ENCODE results near the gene FGF14.

Gene FGF14

DNA sequence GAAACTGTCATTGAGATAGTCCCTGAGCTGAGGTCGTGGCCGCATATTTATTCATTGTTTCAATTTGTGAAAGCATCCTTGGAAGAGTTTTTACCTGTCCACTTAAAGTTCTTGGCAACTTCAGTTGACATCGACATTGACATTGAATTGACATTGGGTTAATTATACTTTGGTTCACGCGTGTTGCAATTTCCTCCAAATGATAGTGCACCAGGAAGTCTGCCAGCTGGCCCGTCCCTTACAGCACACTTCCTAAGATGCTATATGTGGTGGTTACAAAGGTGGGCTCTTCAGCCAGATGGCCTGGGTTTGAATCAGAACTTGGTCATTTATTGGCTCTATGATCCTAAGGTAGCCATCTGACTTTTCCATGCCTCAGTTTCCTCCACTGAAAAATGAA, 176.0 kb downstream of the FGF14 start:
- no peaks in the 10 kb centered on the region for H3K4me1 Mint-ChIP-seq
- no peak overlapping the region for H3K27ac Mint-ChIP-seq
- DNase-seq (no peak), ATAC-seq (no peak)
- no peak overlapping the region for H3K4me3 Mint-ChIP-seq
- peaks cover 0 to 7% of the 10 kb centered on the region in 2 donors for H3K9me3 Mint-ChIP-seq
- H3K27me3 Mint-ChIP-seq, result peaks cover 10% of the 10 kb centered on the region

DNA sequence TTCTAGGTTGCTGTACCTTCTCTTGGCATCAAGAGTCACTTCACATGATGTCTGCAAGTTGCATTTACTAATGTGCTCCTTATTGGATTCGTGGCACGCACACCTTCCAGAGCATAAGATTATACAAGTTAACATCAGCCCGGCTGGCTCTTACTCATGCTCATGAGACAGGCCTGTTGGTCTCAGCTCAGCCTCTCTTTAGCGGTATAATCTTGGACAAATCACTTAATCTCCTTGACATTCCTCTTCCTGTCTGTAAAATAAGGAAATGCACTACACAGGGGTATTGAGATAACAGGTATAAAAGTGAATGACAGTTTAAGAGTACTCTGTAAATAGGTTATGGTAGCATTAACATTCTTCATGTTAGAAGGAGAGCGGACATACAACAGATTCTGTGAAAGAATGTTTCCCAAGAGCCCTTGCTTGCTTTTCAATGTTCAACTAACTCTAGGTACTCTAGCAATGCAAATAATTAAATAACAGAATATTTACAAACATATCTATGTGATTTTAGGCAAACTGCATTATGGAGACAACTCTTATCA, 181.1 kb downstream of the FGF14 start:
- no peaks in the 10 kb centered on the region for H3K4me1 Mint-ChIP-seq
- no peaks in the 10 kb centered on the region for H3K9me3 Mint-ChIP-seq
- ATAC-seq, result no peak
- no peak for DNase-seq
- H3K27ac Mint-ChIP-seq, result no peak overlapping the region
- no peak overlapping the region for H3K4me3 Mint-ChIP-seq
- no peaks in the 10 kb centered on the region for H3K27me3 Mint-ChIP-seq

DNA sequence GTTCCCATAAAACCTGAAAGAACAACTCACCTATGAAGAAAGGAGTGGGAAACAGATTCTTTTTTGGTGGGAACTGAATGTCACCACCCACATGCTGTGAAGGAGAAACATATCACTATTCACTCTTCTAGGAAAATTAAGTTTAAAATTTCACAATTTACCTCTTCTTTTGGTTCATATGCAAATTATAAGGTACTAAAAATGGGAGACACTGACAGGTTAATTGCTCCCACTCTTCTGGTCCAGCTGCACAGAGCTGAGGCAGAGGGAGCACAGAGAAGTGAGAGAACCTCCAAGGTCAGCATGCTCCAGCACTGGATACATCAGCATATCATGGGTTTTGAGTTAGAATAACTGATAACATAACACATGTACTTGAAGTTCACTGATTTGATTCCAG, 186.9 kb downstream of the FGF14 start:
- peaks cover 8% of the 10 kb centered on the region for H3K27me3 Mint-ChIP-seq
- no peaks in the 10 kb centered on the region for H3K9me3 Mint-ChIP-seq
- H3K4me1 Mint-ChIP-seq, result no peaks in the 10 kb centered on the region
- DNase-seq, result no peak
- no peak overlapping the region for H3K4me3 Mint-ChIP-seq
- H3K27ac Mint-ChIP-seq, result no peak overlapping the region
- no peak for ATAC-seq

DNA sequence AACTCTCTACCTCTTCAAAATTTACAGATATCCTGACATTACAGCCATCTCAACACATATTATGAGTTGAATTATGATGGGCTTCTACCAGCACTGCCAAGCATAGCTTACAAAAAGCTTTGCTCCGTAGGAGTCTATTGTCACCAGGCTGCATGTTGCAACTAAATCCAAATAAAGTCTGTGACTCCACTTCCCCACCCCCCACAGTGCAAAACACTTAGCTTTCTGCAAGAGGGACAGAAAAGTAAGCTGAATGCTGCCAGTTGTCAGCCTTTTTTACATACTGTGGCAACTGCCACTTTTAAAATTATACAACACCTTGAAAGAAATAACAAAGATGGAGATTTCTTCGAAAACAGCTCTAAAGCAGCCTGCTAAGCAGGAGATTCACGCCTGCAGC, 189.1 kb downstream of the FGF14 start:
- no peak overlapping the region for H3K4me3 Mint-ChIP-seq
- no peaks in the 10 kb centered on the region for H3K4me1 Mint-ChIP-seq
- no peak for ATAC-seq

DNA sequence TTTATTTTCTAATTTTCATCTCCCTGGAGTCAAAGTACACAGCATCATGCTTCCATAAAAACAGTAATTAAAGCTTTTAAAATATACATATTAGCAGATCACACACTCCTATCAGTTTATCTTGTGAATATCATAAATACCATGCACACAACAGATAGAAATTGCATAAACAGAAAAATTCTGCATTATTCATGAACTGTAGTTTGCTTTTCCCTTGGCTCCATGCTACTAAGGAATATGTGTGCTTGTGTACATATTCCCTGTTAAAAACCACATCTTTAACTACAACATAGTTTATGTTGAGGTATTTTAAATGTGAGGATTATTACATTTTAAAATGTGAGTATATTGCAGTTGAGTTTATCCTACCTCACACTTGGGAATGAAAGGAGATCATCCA, 193.5 kb downstream of the FGF14 start:
- Mint-ChIP-seq H3K4me1 (no peaks in the 10 kb centered on the region), H3K27ac (no peak overlapping the region), H3K27me3 (peaks cover 8% of the 10 kb centered on the region), H3K9me3 (no peaks in the 10 kb centered on the region), H3K4me3 (no peak overlapping the region)
- DNase-seq, result no peak
- no peak for ATAC-seq

More for the DNA sequence above, 189.1 kb downstream of the FGF14 start:
- Mint-ChIP-seq H3K27ac (no peak overlapping the region), H3K27me3 (peaks cover 8% of the 10 kb centered on the region), H3K9me3 (no peaks in the 10 kb centered on the region)
- no peak for DNase-seq

DNA sequence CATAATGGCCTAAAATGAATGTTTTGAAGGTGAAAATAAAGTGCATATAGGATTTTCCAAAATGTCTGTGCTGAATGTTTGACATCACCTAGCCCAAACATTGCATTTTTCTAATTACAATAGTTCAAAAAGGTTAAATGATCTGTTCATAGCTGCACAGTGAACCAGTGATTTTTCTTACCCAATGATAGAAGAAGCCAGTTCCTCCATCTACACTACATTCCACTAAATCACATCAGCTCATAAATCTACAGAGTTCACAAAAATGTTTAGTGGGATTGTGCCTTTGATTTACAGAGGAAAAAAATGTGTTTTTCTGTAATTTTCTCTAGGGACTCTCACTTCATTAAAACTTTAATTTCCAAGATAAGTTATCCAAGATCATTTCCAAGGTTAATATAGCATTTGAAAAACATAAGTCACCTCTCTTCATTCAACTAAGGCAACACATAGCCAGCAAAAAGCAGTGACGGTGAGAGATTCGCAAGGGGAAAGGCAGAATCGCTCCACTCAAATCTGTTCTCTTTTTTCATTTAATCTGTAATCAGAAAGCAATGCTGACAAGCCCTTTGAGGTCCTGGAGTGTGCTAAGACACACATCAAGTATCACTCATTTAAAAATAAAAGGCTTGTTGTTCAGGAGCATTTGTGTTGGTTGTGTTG, 194.0 kb downstream of the FGF14 start:
- H3K4me3 Mint-ChIP-seq, result no peak overlapping the region
- no peak overlapping the region for H3K27ac Mint-ChIP-seq
- H3K4me1 Mint-ChIP-seq, result no peaks in the 10 kb centered on the region
- ATAC-seq (no peak), DNase-seq (no peak)
- H3K9me3 Mint-ChIP-seq, result no peaks in the 10 kb centered on the region
- peaks cover 8% of the 10 kb centered on the region for H3K27me3 Mint-ChIP-seq

GRCh38 chr13:102203718-102204117, 198.1 kb downstream of the FGF14 start:
- no peak for ATAC-seq
- DNase-seq, result no peak
- Mint-ChIP-seq H3K27ac (no peak overlapping the region), H3K4me1 (no peaks in the 10 kb centered on the region), H3K4me3 (no peak overlapping the region), H3K27me3 (no peaks in the 10 kb centered on the region), H3K9me3 (peaks cover 0 to 3% of the 10 kb centered on the region in 2 donors)

DNA sequence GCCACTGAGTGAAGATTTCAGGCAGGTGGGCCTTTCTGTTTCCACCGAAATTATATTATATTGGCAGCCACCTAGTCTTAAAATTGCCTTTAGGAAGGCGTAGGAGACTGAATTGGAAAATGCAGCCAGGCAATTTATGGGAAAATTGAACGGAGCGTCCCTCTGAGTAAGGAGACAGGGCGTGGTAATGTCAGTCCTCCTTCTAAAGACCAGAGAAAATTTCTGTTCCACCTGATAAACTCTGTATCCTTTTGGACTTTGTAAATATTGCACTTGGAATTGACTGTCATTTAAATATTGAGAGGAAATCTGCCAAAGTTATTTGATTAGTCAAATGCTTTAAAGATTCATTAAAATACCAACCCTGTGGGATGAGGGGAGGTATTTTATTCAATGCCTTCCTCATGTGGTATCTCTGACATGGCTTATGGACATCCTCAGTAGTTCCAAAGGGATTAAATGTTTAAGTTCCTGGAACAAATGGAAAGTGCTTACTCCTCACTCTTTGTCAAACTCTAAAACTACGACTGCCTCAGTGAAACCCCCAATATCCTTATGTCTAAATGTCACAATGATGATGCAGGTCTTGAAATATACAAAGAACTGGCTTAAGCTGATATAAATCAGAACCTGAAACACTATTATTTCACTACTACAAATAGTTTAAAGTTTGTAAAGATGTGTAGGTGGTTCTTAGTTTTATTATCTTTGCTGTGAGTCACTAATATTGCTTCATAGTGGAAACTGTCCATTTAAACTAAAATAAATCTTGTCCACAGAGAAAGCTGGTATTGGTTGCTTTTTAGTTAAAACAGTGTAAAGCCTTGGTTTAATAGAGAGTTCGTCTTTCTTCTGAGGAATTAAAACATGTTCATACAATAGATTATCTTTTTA, 203.2 kb downstream of the FGF14 start:
- Mint-ChIP-seq H3K27me3 (no peaks in the 10 kb centered on the region), H3K4me3 (no peak overlapping the region), H3K9me3 (peaks cover 0 to 3% of the 10 kb centered on the region in 2 donors), H3K4me1 (no peaks in the 10 kb centered on the region), H3K27ac (no peak overlapping the region)
- ATAC-seq (no peak), DNase-seq (no peak)

DNA sequence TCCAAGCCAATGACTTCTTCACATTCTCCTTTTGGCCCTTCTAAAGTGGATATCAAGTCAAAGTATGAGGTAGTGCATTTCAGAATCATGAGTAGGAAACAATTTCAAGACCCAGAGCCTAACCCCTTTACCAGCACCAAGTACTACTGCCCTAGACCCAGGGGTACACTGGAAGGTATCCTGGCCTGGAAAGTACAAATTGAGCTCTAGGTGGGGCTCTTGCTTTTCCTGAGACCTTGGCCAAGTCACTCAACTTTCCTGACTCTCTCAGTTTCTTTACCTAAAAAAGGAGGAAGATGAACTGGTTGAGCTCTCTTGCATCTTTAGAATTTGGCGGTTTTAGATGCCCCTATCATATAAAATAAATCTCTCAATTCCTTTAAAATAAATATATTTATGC, 204.7 kb downstream of the FGF14 start:
- H3K4me1 Mint-ChIP-seq, result peaks cover 9% of the 10 kb centered on the region
- DNase-seq, result no peak
- H3K9me3 Mint-ChIP-seq, result peaks cover 0 to 10% of the 10 kb centered on the region in 2 donors
- H3K27me3 Mint-ChIP-seq, result no peaks in the 10 kb centered on the region
- H3K4me3 Mint-ChIP-seq, result no peak overlapping the region
- no peak overlapping the region for H3K27ac Mint-ChIP-seq
- ATAC-seq, result no peak

GRCh38 chr13:102195566-102196462, 206.0 kb downstream of the FGF14 start:
- H3K4me1 Mint-ChIP-seq, result peaks cover 12% of the 10 kb centered on the region
- peaks cover 0 to 7% of the 10 kb centered on the region in 2 donors for H3K9me3 Mint-ChIP-seq
- ATAC-seq, result no peak
- H3K27ac Mint-ChIP-seq, result no peak overlapping the region
- no peak for DNase-seq
- no peaks in the 10 kb centered on the region for H3K27me3 Mint-ChIP-seq
- no peak overlapping the region for H3K4me3 Mint-ChIP-seq

- Mint-ChIP-seq H3K4me1 (peaks cover 12% of the 10 kb centered on the region), H3K9me3 (peaks cover 0 to 7% of the 10 kb centered on the region in 2 donors), H3K4me3 (no peak overlapping the region), H3K27me3 (no peaks in the 10 kb centered on the region), H3K27ac (peak overlapping the region; percentile 16 to 60)
- DNase-seq, result no peak
- no peak for ATAC-seq
Measured at GRCh38 chr13:102192858-102193257, 209.0 kb downstream of the FGF14 start.

GRCh38 chr13:102191951-102192502, 209.8 kb downstream of the FGF14 start:
- peak overlapping the region; percentile 5 to 79 for H3K27ac Mint-ChIP-seq
- H3K27me3 Mint-ChIP-seq, result no peaks in the 10 kb centered on the region
- DNase-seq, result no peak
- peaks cover 0 to 7% of the 10 kb centered on the region in 2 donors for H3K9me3 Mint-ChIP-seq
- ATAC-seq, result peak; percentile 52
- peaks cover 12% of the 10 kb centered on the region for H3K4me1 Mint-ChIP-seq
- H3K4me3 Mint-ChIP-seq, result no peak overlapping the region

GRCh38 chr13:102190930-102191329, 210.9 kb downstream of the FGF14 start:
- Mint-ChIP-seq H3K27me3 (no peaks in the 10 kb centered on the region), H3K27ac (no peak overlapping the region), H3K4me1 (peaks cover 12% of the 10 kb centered on the region), H3K9me3 (peaks cover 0 to 7% of the 10 kb centered on the region in 2 donors), H3K4me3 (no peak overlapping the region)
- ATAC-seq (no peak), DNase-seq (no peak)

DNA sequence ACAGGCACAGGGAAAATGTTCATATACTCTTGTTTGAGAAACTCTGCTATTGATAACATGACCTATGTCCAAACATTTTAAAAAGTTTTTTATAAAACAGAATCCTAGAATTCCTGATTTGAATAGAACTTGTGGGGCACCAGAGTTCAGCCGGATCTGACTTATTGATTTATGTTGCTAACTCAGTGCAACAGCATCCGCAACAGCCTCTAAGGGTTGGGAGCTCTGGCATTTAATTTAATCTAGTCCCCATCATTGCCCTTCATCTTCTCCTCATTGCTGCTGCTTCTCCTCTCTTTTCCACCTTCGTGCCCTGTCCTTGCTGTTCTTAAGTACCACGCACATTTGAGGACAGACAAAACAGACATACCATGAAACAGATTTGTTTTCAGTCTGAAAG, 214.5 kb downstream of the FGF14 start:
- Mint-ChIP-seq H3K27me3 (peaks cover 12% of the 10 kb centered on the region), H3K4me1 (peaks cover 4% of the 10 kb centered on the region), H3K27ac (no peak overlapping the region), H3K4me3 (no peak overlapping the region), H3K9me3 (no peaks in the 10 kb centered on the region)
- no peak for DNase-seq
- no peak for ATAC-seq

DNA sequence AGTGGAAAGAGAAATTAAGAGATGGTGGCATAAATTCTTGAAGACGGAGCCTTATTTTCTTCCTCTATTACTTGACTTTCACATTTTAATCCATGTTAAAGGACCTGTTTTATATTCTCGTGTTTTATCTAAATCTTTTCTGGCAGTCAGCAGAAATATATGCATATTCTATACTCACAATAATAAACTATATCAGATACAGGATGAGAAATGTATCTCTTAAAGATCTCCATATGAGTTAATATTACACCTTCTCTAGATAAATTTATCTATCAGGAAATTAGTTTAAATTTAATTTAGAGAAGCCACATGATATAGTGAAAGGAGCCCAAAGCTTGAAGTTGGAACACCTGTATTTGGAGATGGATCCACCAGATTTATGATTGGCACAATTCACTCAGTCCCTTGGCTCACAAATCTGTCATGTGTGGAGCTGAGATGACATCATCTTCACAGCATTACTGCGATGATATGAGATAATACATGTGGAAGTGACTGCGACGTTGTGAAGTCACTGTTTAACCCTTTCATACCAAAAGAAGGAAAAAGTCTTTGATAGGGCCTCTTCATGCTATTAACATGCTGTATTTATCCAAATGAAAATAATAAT, 216.4 kb downstream of the FGF14 start:
- Mint-ChIP-seq H3K27me3 (peaks cover 12% of the 10 kb centered on the region), H3K9me3 (no peaks in the 10 kb centered on the region), H3K4me1 (no peaks in the 10 kb centered on the region), H3K4me3 (no peak overlapping the region), H3K27ac (no peak overlapping the region)
- ATAC-seq, result no peak
- no peak for DNase-seq
